ENCODE measurements around the gene KDELR1.

Gene KDELR1

DNA sequence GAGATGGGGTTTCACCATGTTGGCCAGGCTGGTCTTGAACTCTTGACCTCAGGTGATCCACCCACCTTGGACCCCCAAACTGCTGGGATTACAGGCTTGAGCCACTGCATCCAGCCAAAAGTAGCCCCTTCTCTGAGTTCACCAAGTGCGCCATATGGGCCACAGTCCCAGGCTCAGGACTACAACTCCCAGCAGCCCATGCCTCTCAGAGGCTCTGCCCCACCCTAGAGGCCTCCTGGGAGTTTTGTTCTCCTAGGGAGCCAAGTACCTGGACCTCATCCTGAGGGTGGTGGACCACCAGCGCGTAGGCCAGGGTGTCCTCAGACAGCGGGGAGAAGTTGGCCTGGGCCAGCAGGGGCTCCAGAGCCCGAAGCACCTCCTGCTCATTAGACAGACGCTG, 46.5 kb downstream of the KDELR1 start:
- no peaks in the 10 kb centered on the region for H3K27me3 ChIP-seq
- H3K4me1 ChIP-seq, result no peaks in the 10 kb centered on the region
- no peak overlapping the region for H3K27ac ChIP-seq
- DNase-seq, result no peak
- TF ChIP-seq CTCF (IDR thresholded peaks at IDR 0.05), result no peak
- H3K36me3 ChIP-seq, result peaks cover 0 to 14% (median 8%) of the 10 kb centered on the region in 3 donors
- H3K4me3 ChIP-seq, result no peak overlapping the region
- intact Hi-C loops (cut with DNase I; ENCODE audit: low total_unique reads), result no loop called here
- H3K9me3 ChIP-seq, result no peaks in the 10 kb centered on the region

DNA sequence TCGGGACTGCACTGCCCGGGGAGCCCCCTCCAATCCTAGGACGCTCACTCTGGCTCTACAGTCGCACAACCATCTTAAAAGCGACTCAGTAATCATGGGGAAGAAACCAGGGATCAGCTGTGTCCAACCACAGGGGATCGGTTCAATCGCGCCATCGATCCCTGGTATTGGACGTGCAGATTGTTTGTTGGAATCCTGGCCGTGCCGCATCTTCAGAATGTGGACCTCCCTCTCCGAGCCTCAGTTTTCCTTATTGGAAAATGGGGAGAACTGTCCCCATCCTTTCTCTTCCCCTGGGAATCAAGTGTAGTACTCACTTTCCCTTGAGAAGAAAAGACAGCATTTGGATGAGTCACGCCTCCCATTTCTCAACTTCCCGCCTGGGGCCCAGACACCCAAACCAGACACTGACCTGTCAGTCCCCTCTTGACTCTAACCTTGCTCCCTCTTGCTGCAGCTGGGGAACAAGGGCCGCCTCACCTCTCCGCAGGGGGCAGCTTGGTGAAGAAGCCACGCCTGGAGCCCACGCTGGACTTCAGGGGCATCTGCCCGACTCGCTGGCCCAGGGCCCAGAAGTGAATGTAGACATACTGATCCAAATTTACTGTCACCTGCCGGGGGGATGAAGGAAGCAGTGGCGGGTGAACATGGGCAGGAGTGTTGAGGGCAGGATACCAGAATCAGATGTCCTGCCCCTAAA, 48.4 kb downstream of the KDELR1 start:
- H3K4me3 ChIP-seq, result no peak overlapping the region
- H3K36me3 ChIP-seq, result peaks cover 0 to 14% (median 8%) of the 10 kb centered on the region in 3 donors
- intact Hi-C loops (cut with DNase I; ENCODE audit: low total_unique reads), result no loop called here
- no peak for DNase-seq
- H3K27me3 ChIP-seq, result no peaks in the 10 kb centered on the region
- no peak overlapping the region for H3K27ac ChIP-seq
- TF ChIP-seq CTCF (IDR thresholded peaks at IDR 0.05), result no peak
- H3K4me1 ChIP-seq, result no peaks in the 10 kb centered on the region
- H3K9me3 ChIP-seq, result no peaks in the 10 kb centered on the region

GRCh38 chr19:48342414-48342738, 49.0 kb downstream of the KDELR1 start:
- Histone ChIP-seq H3K27me3 (no peaks in the 10 kb centered on the region), H3K9me3 (no peaks in the 10 kb centered on the region), H3K36me3 (peaks cover 0 to 14% (median 8%) of the 10 kb centered on the region in 3 donors), H3K4me3 (no peak overlapping the region), H3K27ac (no peak overlapping the region), H3K4me1 (no peaks in the 10 kb centered on the region)
- DNase-seq, result no peak
- TF ChIP-seq CTCF (IDR thresholded peaks at IDR 0.05), result no peak
- intact Hi-C loops (cut with DNase I; ENCODE audit: low total_unique reads), result no loop called here

GRCh38 chr19:48341515-48342413, 49.6 kb downstream of the KDELR1 start:
- no peak overlapping the region for H3K27ac ChIP-seq
- intact Hi-C loops (cut with DNase I; ENCODE audit: low total_unique reads), result no loop called here
- no peak for TF ChIP-seq CTCF (IDR thresholded peaks at IDR 0.05)

DNA sequence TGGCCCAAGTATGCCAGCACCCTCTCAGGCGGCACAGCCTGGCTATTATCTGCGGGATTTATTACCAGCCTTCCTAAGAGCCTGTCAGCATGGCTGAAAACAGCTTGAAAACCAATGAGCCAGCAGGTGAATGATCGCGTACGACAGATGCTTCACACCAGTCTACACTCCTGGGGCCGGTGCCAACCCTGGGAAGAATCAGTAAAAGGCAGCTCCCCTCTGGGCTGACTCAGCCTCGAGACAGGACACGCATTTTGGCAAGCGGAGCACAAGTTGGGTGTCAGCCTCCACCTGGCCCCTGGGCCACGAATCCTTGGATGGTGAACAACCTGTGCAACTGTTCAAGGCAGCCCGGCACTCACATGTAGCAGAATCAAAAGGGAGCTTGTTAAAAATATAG, 50.4 kb downstream of the KDELR1 start:
- H3K4me3 ChIP-seq, result no peak overlapping the region
- no peaks in the 10 kb centered on the region for H3K9me3 ChIP-seq
- no peak for TF ChIP-seq CTCF (IDR thresholded peaks at IDR 0.05)
- H3K27me3 ChIP-seq, result no peaks in the 10 kb centered on the region
- H3K4me1 ChIP-seq, result no peaks in the 10 kb centered on the region
- H3K27ac ChIP-seq, result no peak overlapping the region
- peaks cover 0 to 14% (median 8%) of the 10 kb centered on the region in 3 donors for H3K36me3 ChIP-seq
- intact Hi-C loops (cut with DNase I; ENCODE audit: low total_unique reads), result no loop called here
- no peak for DNase-seq

More at GRCh38 chr19:48341515-48342413, 49.6 kb downstream of the KDELR1 start:
- Histone ChIP-seq H3K9me3 (no peaks in the 10 kb centered on the region), H3K4me3 (no peak overlapping the region), H3K36me3 (peaks cover 0 to 14% (median 8%) of the 10 kb centered on the region in 3 donors), H3K27me3 (no peaks in the 10 kb centered on the region), H3K4me1 (no peaks in the 10 kb centered on the region)
- no peak for DNase-seq

Measured in tibial artery (tissue), 4 donors.